Pulmonary artery endothelial cell (primary cell): Measurements from ENCODE around the gene CACNA1D. TPM values are rescaled to one million over a fixed set of nuclear protein-coding genes. Genes with fewer than 3 reads are reported as not detected.

ENCODE experiments used
- DNase-seq: peaks from one replicate; pipeline ENCODE4 v3.0.0-alpha.2; 2011; ENCODE audit warnings: low read depth, low spot score
- total RNA-seq: library from RNA; depleted of rRNA; stranded (reverse); fragments of >200 nt; gene quantifications from 2 replicates; pipeline ENCODE4 v1.2.3, GENCODE V29; 2014

Gene CACNA1D
- total RNA-seq, 1 donor from 2014 or later = not detected

DNA sequence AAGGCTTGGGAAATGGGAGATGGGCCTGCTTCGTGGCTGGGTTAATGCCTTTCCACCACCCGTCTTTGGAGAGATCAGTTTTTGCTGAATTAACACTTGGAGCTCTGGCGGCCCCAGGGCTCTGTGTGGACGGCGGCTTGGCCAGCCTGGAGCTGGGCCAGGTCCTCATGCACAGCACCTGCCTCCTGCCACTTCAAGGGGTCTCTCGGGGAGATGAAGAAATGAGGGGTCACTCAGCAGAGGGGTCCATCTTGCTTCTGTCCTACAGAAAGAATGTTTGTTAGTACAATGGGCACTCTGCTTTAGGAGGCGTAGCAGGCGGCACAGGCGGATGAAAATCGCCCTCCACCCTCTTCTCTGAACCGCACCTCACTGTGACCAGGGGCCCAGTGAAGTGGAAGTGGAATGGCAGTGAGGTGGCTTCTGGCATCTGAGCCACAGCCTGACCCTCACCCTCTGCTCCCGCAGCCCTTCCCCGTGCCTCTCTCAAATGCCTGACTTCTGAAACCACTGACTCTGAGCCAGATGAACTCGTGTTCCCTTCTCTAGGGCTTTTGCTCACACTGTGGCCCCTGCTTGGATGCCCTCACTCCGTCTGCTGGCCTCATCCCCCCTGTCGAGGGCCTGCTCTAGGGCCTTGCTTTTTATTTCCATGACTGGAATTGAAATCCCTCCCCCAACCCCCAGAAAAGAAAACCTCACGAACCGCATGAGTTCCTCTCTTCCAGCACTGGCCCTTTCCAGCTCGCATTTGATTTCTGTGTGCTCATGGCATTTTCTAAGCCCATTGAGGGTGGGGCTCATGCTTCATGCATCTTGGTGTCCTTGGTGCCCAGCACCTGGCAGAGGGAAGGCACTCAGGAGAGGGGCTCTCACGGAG, 309.6 kb downstream of the CACNA1D start:
- no peak for DNase-seq

DNA sequence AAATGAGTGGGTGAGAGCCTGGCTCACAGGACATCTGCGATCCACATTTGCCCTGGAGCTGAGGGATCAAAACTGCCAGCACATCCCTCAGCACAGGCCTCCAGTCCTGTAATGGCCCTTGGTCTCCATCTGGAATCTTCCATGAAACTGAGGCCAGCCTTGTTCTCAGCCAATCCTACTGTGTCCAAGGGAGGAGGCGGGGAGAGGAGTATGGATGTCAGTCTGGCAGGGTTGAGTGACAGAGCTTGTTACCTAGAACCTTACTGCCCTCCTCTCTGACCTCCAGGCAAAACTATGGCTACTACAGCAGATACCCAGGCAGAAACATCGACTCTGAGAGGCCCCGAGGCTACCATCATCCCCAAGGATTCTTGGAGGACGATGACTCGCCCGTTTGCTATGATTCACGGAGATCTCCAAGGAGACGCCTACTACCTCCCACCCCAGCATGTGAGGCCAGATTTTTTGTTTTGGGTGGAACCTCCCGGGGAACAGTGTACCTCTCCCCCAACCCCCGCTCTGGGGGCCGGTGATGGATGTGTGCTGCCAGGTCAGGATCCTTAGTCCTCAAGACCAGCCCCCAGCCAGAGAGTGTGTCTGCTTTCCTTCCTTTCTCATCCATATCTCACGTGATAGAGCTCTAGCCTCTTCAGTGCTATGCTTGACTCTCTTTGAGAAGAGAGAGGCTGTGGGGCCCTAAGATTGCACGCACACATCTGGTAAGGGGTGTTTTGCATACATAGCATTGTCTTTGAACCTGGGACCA, 310.5 kb downstream of the CACNA1D start:
- no peak for DNase-seq

DNA sequence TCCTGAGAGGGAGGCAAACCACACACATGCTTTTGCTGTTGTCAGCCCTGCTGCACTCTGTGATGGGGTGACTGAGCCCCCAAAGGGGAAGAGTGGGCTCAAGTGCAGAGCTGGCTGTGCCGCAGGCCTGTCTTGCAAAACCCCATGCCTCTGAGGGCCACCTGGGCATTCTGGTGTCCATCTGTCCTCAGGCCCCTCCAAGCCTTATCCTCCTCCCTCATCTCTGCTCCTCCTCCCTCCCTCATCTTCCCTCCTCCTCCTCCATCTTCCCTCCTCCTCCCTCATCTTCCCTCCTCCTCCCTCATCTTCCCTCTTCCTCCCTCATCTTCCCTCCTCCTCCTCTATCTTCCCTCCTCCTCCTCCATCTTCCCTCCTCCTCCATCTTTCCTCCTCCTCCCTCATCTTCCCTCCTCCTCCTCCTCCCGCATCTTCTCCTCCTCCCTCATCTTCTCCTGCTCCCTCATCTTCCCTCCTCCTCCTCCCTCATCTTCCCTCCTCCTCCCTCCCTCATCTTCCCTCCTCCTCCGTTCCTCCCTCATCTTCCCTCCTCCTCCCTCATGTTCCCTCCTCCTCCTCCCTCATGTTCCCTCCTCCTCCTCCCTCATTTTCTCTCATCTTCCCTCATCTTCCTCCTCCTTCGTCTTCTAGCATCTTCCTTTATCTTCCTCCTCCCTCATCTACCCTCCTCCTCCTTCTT, 311.2 kb downstream of the CACNA1D start:
- no peak for DNase-seq

GRCh38 chr3:53806182-53807116, 312.0 kb downstream of the CACNA1D start:
- DNase-seq = no peak

DNA sequence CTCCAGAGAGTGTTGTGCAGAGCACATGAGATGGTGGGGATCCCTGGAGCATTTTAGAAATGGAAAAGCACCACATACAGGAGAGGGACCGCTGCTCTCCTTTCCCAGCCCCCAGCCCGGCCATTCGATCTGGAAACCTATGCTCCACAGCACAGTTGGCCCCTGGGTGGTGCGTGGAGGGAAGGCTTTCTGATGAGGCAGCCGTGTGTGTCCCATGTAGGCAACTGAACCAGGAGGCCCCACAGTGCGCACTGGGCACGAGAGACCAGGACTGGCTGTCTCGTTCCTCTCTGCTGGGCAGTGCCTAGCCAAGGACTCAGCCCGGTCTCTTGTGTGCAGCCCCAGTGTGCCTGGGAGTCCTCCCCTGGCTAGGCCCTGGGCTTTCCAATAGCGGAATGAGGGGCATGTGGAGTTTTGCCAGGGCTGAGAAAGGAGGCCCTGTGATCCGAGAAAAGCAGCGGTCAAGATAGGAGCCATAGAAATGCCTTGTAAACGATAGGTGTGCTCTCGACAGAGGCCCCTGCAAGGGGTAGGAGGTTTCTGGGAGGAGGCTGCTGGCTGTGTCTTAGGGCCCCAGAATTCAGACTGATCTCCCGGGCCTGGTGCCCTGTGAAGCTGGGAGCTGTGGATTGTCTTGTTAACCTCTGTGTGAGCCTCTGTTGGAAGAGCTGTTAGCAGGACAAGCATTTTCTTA, 312.9 kb downstream of the CACNA1D start:
- DNase-seq = no peak

DNA sequence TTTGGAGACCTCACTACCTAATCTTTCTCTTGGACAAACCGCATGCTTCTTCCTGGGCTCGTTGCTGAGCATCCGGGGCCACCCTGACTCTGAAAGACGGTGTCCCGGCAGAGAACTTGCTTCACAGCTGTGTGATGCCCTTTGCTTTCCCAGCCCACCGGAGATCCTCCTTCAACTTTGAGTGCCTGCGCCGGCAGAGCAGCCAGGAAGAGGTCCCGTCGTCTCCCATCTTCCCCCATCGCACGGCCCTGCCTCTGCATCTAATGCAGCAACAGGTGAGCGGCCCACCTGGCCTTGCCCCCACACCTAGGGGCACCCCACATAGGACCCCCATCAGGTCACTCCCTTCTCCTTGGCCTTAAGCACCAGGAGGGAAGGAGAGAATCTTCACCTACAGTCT, 314.1 kb downstream of the CACNA1D start:
- no peak for DNase-seq

- no peak for DNase-seq
These were observed 314.9 kb downstream of the CACNA1D start for GRCh38 chr3:53809267-53809666.

- DNase-seq = no peak
These were observed 315.5 kb downstream of the CACNA1D start for GRCh38 chr3:53809764-53810400.

DNA sequence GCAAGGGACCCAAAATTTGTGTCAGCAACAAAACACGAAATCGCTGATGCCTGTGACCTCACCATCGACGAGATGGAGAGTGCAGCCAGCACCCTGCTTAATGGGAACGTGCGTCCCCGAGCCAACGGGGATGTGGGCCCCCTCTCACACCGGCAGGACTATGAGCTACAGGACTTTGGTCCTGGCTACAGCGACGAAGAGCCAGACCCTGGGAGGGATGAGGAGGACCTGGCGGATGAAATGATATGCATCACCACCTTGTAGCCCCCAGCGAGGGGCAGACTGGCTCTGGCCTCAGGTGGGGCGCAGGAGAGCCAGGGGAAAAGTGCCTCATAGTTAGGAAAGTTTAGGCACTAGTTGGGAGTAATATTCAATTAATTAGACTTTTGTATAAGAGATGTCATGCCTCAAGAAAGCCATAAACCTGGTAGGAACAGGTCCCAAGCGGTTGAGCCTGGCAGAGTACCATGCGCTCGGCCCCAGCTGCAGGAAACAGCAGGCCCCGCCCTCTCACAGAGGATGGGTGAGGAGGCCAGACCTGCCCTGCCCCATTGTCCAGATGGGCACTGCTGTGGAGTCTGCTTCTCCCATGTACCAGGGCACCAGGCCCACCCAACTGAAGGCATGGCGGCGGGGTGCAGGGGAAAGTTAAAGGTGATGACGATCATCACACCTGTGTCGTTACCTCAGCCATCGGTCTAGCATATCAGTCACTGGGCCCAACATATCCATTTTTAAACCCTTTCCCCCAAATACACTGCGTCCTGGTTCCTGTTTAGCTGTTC, 316.9 kb downstream of the CACNA1D start:
- DNase-seq = no peak

DNA sequence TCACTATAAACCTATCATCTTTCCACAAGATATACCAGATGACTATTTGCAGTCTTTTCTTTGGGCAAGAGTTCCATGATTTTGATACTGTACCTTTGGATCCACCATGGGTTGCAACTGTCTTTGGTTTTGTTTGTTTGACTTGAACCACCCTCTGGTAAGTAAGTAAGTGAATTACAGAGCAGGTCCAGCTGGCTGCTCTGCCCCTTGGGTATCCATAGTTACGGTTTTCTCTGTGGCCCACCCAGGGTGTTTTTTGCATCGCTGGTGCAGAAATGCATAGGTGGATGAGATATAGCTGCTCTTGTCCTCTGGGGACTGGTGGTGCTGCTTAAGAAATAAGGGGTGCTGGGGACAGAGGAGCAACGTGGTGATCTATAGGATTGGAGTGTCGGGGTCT, 318.0 kb downstream of the CACNA1D start:
- no peak for DNase-seq

DNA sequence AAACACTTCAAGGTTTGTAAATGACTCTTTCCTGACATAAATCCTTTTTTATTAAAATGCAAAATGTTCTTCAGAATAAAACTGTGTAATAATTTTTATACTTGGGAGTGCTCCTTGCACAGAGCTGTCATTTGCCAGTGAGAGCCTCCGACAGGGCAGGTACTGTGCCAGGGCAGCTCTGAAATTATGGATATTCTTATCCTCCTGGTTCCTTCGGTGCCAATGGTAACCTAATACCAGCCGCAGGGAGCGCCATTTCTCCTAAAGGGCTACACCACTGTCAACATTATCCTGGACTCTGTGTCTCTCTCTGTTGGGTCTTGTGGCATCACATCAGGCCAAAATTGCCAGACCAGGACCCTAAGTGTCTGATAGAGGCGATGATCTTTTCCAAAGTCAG, 318.8 kb downstream of the CACNA1D start:
- no peak for DNase-seq

- DNase-seq = no peak
These were observed 319.5 kb downstream of the CACNA1D start for GRCh38 chr3:53813876-53814275.

- no peak for DNase-seq
These were observed 320.7 kb downstream of the CACNA1D start for GRCh38 chr3:53815067-53815466.

- DNase-seq = no peak
These were observed 321.2 kb downstream of the CACNA1D start for GRCh38 chr3:53815651-53816050.

DNA sequence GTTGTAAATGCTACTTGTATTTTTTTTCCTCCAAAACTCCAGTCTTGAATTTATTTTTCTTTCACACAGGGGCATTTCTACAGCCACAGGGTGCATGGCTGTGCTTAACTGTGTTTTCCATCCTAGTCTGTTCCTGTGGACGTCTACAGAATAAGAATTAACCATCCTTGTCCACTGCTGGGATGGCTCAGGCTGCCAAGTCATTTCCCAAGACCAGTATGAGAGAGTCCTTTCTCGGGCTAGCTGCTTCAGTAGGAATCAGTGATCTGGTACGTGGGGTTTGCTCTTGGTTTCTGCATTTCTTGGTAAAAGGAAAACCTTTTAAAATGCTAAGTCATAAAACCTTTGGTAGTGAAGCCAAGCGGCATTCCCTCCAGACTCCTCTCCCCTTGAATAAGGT, 322.0 kb downstream of the CACNA1D start:
- no peak for DNase-seq

- DNase-seq = no peak
These were observed 322.8 kb downstream of the CACNA1D start for GRCh38 chr3:53817211-53817610.

DNA sequence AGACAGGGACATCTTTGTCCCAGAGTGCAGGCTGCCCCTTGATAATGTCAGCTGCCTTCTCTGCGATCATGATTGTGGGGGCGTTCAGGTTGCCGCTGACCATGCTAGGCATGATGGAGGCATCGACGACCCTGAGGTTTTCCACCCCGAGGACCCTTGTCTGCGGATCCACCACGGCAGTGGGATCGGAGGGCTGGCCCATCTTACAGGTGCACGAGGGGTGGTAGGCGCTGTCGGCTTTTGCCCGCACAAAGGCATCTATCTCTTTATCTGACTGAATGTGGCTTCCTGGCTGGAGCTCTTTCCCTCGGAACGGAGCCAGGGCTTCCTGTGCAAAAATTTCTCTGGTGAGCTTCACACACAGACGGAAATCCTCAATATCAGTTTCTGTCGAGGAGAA, 323.4 kb downstream of the CACNA1D start:
- no peak for DNase-seq

- DNase-seq = no peak
These were observed 324.1 kb downstream of the CACNA1D start for GRCh38 chr3:53818221-53819162.
